ENCODE results near the gene SMIM5. TPM values are rescaled to one million over a fixed set of nuclear protein-coding genes. Genes with fewer than 3 reads are reported as not detected.

The SMIM5 gene
- total and polyA plus RNA-seq, 2 of the 13 experiments (the other 11 are each of a cell fraction or from before 2014, with no cell fraction given): not detected

DNA sequence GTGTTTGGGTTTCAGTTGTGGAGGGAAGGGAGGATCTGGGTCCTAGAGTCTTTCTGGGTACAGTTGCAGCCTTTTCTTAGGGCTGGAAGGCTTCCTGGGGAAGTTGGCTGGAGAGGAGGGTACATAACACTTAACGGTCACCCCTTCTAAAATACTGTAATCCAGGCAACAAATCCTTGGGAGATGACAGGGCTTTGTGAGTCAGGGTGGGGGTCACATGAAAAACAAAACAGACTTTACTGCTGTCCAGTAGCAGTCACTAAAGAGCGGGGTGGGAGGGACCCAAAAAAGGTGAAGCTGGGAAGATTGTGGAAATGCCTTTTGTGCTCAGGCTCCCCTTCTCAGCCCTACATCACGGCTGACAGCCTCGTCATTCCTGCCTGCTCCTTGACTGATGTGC is 40.3 kb downstream of the SMIM5 start (continued):
- no peak for TF ChIP-seq PLSCR1 (CRISPR knock-in tag; IDR thresholded peaks at IDR 0.05; ENCODE audit: borderline replicate concordance)
- TF ChIP-seq MTA1 (CRISPR knock-in tag; IDR thresholded peaks at IDR 0.05; ENCODE audit: borderline replicate concordance): no peak
- no peak for TF ChIP-seq ZNF839 (CRISPR knock-in tag; IDR thresholded peaks at IDR 0.05; ENCODE audit: borderline replicate concordance)
- no peak for TF ChIP-seq RARA (CRISPR knock-in tag; IDR thresholded peaks at IDR 0.05)
- TF ChIP-seq PAX8 (CRISPR knock-in tag; IDR thresholded peaks at IDR 0.05; ENCODE audit: borderline replicate concordance): no peak
- TF ChIP-seq PLRG1 (conservative IDR thresholded peaks at IDR 0.05): no peak

- Histone ChIP-seq H3K27me3 (ENCODE audit: control insufficient read depth in 1 of 2, insufficient read depth in 2 of 2, low read length in 2 of 2) (no peaks in the 10 kb centered on the region), H3K4me3 (replicated peaks in 1 of 3; ENCODE audit: insufficient read depth in 1 of 3, low read depth in 2 of 3, low read length in 3 of 3) (no peak overlapping the region), H3K79me2 (ENCODE audit: insufficient read depth, low read length) (peaks cover 27% of the 10 kb centered on the region), H4K20me1 (ENCODE audit: insufficient read depth, low read length) (peaks cover 4% of the 10 kb centered on the region; the same call in 1 of the 2 replicates), H2AFZ (ENCODE audit: low read length) (no peak overlapping the region), H3K9me3 (ENCODE audit: low read length) (no peaks in the 10 kb centered on the region), H3K27ac (ENCODE audit: extremely low read length, insufficient read depth, low read length) (no peak overlapping the region), H3K36me3 (replicated peaks in 1 of 2; ENCODE audit: control insufficient read depth in 1 of 2, insufficient read depth in 2 of 2, low read length in 2 of 2) (peaks cover 27 to 65% of the 10 kb centered on the region in 2 experiments), H3K9ac (ENCODE audit: insufficient read depth, low read depth, low read length) (no peak overlapping the region), H3K4me1 (ENCODE audit: insufficient read depth, low read length) (no peaks in the 10 kb centered on the region; the same call in 1 of the 2 replicates), H3K4me2 (ENCODE audit: low read depth, low read length) (no peak overlapping the region)
- WGBS (ENCODE audit: low lambda C conversion rate): 93% methylated on average over 3 of the region's 3 CpGs
- POLR2A ChIA-PET: interaction anchor here (1.2 kb wide), 1 partner anchor 10 kb away, joined by 4 read pairs; the partner anchor contains the start of genes RECQL5 and SAP30BP
- BruUV-seq (replicated peaks): no TSS peak
- no peak for DNase-seq (ENCODE audit: low spot score)
- no peak for ATAC-seq
- intact Hi-C loops (cut with micrococcal nuclease; ENCODE audit: unreplicated experiment) (no loop called here), in situ Hi-C loops (cut with HindIII; ENCODE audit: extremely low pct_ligation_motif_present, low pct_unique_long_range_greater_than_20kb) (loop anchor here (5.0 kb wide), 1 partner anchor 76 kb away; no protein-coding TSS in a partner anchor)
- CTCF ChIA-PET (ENCODE audit: low intra/inter-chr PET ratio, low total read pairs): interaction anchor here (3.2 kb wide), 1 partner anchor 71 kb away, joined by 43 read pairs; no protein-coding TSS in a partner anchor
- FAIRE-seq: no peak
- TF ChIP-seq CCAR2 (optimal IDR thresholded peaks at IDR 0.05; ENCODE audit: low read depth, low read length) (no peak), GTF3A (CRISPR knock-in tag; conservative IDR thresholded peaks at IDR 0.05) (no peak), TBX3 (IDR thresholded peaks at IDR 0.05; ENCODE audit: borderline replicate concordance) (no peak), ZNF207 (IDR thresholded peaks at IDR 0.05; ENCODE audit: borderline replicate concordance) (no peak), BHLHE40 (IDR thresholded peaks at IDR 0.05; ENCODE audit: low read length) (no peak), HOXA9 (CRISPR knock-in tag; IDR thresholded peaks at IDR 0.05; ENCODE audit: borderline replicate concordance) (no peak), ZNF879 (CRISPR knock-in tag; IDR thresholded peaks at IDR 0.05) (no peak), AGO2 (optimal IDR thresholded peaks at IDR 0.05; ENCODE audit: low read depth, low read length) (no peak), GMEB2 (CRISPR knock-in tag; IDR thresholded peaks at IDR 0.05; ENCODE audit: low read depth) (no peak)
- TF ChIP-seq, protein P1, sequence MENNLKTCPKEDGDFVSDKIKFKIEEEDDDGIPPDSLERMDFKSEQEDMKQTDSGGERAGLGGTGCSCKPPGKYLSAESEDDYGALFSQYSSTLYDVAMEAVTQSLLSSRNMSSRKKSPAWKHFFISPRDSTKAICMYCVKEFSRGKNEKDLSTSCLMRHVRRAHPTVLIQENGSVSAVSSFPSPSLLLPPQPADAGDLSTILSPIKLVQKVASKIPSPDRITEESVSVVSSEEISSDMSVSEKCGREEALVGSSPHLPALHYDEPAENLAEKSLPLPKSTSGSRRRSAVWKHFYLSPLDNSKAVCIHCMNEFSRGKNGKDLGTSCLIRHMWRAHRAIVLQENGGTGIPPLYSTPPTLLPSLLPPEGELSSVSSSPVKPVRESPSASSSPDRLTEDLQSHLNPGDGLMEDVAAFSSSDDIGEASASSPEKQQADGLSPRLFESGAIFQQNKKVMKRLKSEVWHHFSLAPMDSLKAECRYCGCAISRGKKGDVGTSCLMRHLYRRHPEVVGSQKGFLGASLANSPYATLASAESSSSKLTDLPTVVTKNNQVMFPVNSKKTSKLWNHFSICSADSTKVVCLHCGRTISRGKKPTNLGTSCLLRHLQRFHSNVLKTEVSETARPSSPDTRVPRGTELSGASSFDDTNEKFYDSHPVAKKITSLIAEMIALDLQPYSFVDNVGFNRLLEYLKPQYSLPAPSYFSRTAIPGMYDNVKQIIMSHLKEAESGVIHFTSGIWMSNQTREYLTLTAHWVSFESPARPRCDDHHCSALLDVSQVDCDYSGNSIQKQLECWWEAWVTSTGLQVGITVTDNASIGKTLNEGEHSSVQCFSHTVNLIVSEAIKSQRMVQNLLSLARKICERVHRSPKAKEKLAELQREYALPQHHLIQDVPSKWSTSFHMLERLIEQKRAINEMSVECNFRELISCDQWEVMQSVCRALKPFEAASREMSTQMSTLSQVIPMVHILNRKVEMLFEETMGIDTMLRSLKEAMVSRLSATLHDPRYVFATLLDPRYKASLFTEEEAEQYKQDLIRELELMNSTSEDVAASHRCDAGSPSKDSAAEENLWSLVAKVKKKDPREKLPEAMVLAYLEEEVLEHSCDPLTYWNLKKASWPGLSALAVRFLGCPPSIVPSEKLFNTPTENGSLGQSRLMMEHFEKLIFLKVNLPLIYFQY (CRISPR knock-in tag; IDR thresholded peaks at IDR 0.05; ENCODE audit: borderline replicate concordance): no peak
These were observed 43.2 kb downstream of the SMIM5 start for GRCh38 chr17:75676461-75676860.

Measured in HepG2 (cell line).